Psoas muscle (tissue), 8 donors: ENCODE data around the gene COX19. TPM values are rescaled to one million over a fixed set of nuclear protein-coding genes. Genes with fewer than 3 reads are reported as not detected.

Experiments used
- ATAC-seq, 4 donors: fragments of 200-7000 bp; cut with Tn5 transposase; one replicate each; pipeline ENCODE4 v1.9.1; 2020; ENCODE audit warnings: moderate library complexity in 3 of 4, mild to moderate bottlenecking in 2 of 4
- DNase-seq, 2 donors: peaks; one replicate each; pipeline ENCODE4 v3.0.0-alpha.2; 2020
- H3K27ac ChIP-seq: fragments of 200-600 bp; one replicate; pipeline ENCODE4 v1.8.0; 2022
- H3K27me3 ChIP-seq, 3 donors: fragments of 200-600 bp in 1 of 3; one replicate each; pipeline versions ENCODE4 v1.6.1 to v1.8.0; 2013 to 2022; ENCODE audit warnings: low read length in 2 of 3, mild to moderate bottlenecking in 2 of 3, moderate library complexity in 1 of 3; ENCODE audit not compliant: insufficient read depth in 3 of 3
- H3K36me3 ChIP-seq, 2 donors: fragments of 200-600 bp in 1 of 2; one replicate each; pipeline versions ENCODE4 v1.6.1 to v1.8.0; 2013 to 2022; ENCODE audit warnings: low read depth in 1 of 2, mild to moderate bottlenecking in 1 of 2, moderate library complexity in 1 of 2; ENCODE audit not compliant: insufficient read depth in 1 of 2
- H3K4me1 ChIP-seq: fragments of 200-600 bp; one replicate; pipeline ENCODE4 v1.8.0; 2022
- H3K4me3 ChIP-seq: fragments of 200-600 bp; one replicate; pipeline ENCODE4 v1.8.0; 2022; ENCODE audit warnings: mild to moderate bottlenecking
- H3K9me3 ChIP-seq: fragments of 200-600 bp; one replicate; pipeline ENCODE4 v1.8.0; 2022
- WGBS, 3 donors: extraction: QIAGEN DNeasy Blood & Tissue Kit; methylation state at CpG; one replicate each; pipeline versions ENCODE4 v1.1.6 to v1.1.7; 2013; 5-methylcytosine and 5-hydroxymethylcytosine counted together
- intact Hi-C, 2 donors: fragments of 100-400 bp; cut with DNase I; formaldehyde crosslinking; loops; one replicate each; pipeline versions ENCODE4 v1.11.0 to v1.14.2; 2022
- polyA plus RNA-seq, 3 donors: library from polyadenylated mRNA; stranded (reverse); fragments of 200-250 nt; gene quantifications; one replicate each; pipeline ENCODE4 v1.2.3, GENCODE V29; 2013
- total RNA-seq, 4 donors: library from RNA; stranded (reverse); fragmentation: NEBNext Ultra II Directional in 2 of 4; extraction: Animal tissue kit (Norgen Biotek cat#: 25700) in 2 of 4; gene quantifications; one replicate each; pipeline versions ENCODE4 v1.2.1 to v1.2.4, GENCODE V29; 2021 to 2023
- TF ChIP-seq, protein P1 (sequence below): fragments of 200-600 bp; IDR thresholded peaks from one replicate; pipeline ENCODE4 v1.8.0; 2022; ENCODE audit warnings: antibody characterized with exemption
- donor health status: healthy with polysubstance abuse.
- donor health status: DM: no; HTN: no; CAD: no; lungs with moderate emphysema.
- donor health status: Bipolar disorder and iron deficiency.
- donor health status: healthy.
- donor health status: DM: yes; HTN: yes; CAD: no.
- donor health status: DM: no; HTN: no; CAD: no.
- donor health status: DM: no; HTN: no; CAD: no.
- donor health status: DM: yes; HTN: yes; CAD: no.

Gene COX19
- total and polyA plus RNA-seq, 7 donors = 4.5 to 12.2 (median 7.5) TPM

DNA sequence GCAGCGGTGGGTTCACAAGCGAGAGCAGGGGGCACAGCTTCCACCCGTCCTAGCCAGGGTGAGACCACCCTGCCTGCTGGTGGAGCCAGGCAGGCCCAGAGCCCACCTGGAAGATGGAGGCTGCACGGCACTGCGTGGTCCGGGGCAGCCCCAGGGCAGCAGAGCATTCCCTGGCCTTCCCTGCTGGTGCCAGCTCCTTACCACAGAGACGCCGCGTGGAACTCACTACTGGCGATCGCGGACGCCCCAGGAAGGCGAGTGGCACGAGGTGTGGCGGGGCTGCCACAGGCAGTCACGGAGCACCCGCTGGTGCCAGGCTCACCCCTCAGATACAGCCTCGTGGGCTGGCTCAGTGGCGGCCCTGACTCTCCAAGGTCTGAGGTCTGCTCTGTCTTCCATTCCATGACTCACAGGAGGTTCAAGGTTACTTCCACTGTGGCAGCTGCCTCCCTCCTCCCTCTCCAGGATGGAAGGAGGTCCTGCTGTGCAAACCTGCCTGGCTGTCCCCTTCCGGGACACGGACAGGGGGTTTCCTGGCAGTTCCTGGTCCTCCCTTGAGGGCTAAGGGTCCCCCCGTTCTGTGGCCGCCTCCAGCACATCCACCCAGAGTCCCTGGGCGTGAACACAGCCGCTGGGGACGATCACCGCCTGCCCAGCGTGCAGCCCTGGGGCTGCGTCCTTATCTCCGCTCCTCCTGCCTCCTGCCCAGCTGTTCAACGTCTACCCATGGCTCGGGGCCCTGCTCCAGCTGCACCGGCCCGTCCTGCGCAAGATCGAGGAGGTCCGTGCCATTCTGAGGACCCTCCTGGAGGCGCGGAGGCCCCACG is 10.8 kb upstream of the COX19 start:
- Histone ChIP-seq H3K4me3 (no peak overlapping the region), H3K27me3 (peaks cover 0 to 75% (median 21%) of the 10 kb centered on the region in 3 donors), H3K36me3 (no peaks in the 10 kb centered on the region), H3K9me3 (no peaks in the 10 kb centered on the region), H3K4me1 (peaks cover 5% of the 10 kb centered on the region), H3K27ac (no peak overlapping the region)
- WGBS, 3 donors = 33 to 48% (median 38%) methylated on average over 35 to 41 of the region's 41 CpGs
- TF ChIP-seq, protein P1, sequence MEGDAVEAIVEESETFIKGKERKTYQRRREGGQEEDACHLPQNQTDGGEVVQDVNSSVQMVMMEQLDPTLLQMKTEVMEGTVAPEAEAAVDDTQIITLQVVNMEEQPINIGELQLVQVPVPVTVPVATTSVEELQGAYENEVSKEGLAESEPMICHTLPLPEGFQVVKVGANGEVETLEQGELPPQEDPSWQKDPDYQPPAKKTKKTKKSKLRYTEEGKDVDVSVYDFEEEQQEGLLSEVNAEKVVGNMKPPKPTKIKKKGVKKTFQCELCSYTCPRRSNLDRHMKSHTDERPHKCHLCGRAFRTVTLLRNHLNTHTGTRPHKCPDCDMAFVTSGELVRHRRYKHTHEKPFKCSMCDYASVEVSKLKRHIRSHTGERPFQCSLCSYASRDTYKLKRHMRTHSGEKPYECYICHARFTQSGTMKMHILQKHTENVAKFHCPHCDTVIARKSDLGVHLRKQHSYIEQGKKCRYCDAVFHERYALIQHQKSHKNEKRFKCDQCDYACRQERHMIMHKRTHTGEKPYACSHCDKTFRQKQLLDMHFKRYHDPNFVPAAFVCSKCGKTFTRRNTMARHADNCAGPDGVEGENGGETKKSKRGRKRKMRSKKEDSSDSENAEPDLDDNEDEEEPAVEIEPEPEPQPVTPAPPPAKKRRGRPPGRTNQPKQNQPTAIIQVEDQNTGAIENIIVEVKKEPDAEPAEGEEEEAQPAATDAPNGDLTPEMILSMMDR = no peak
- ATAC-seq (peak in 1 of 4 donors; percentile 11), DNase-seq (no peak)
- intact Hi-C loops = no loop called here

DNA sequence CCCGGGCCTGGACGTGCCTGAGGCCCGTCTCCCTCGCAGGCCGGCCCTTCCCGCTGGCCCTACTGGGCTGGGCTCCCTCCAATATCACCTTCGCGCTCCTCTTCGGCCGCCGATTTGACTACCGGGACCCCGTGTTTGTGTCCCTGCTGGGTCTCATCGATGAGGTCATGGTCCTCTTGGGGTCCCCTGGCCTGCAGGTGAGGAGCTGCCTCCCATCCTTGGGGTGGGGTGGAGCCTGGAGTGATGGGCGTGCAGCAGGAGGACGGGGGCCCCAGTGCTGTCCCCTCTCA is 9.7 kb upstream of the COX19 start:
- intact Hi-C loops = no loop called here
- no peak overlapping the region for H3K4me3 ChIP-seq
- H3K27ac ChIP-seq = no peak overlapping the region
- DNase-seq (no peak), ATAC-seq (no peak)
- peaks cover 0 to 67% (median 18%) of the 10 kb centered on the region in 3 donors for H3K27me3 ChIP-seq
- no peaks in the 10 kb centered on the region for H3K4me1 ChIP-seq
- no peaks in the 10 kb centered on the region for H3K36me3 ChIP-seq
- WGBS, 3 donors = 66 to 84% (median 71%) methylated on average over 16 of the region's 16 CpGs
- no peaks in the 10 kb centered on the region for H3K9me3 ChIP-seq
- TF ChIP-seq, protein P1 = no peak

DNA sequence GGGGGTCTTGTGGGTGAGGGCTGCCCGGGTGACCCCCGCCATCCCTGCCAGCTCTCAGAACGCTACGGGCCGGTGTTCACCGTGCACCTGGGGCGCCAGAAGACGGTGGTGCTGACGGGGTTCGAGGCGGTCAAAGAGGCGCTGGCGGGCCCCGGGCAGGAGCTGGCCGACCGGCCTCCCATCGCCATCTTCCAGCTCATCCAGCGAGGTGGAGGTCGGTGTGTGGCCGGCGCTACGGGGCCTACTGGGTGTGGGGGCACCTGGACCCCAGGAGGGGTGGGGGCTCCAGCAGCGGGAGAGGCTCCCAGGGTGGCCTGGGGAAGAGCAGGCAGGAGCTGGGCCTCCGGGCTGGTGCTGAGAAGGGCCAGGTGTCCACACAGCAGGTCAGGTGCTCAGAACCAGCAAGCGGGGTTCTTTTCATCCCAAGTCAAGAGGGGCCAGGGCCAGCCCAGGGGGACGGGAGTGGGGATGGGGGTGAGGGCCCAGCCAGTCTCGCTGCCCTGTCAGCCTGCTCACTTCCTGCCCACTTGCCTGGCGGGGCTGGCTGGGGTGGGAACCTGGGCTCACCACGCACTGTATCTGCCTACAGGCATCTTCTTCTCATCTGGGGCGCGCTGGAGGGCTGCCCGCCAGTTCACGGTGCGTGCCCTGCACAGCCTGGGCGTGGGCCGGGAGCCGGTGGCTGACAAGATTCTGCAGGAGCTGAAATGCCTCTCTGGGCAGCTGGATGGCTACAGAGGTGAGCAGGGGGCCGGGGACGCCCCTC is 9.2 kb upstream of the COX19 start:
- Histone ChIP-seq H3K4me3 (no peak overlapping the region), H3K27me3 (peaks cover 0 to 66% (median 18%) of the 10 kb centered on the region in 3 donors), H3K9me3 (no peaks in the 10 kb centered on the region), H3K4me1 (no peaks in the 10 kb centered on the region), H3K36me3 (no peaks in the 10 kb centered on the region), H3K27ac (no peak overlapping the region)
- DNase-seq = no peak
- TF ChIP-seq, protein P1 = no peak
- WGBS, 3 donors = 69 to 77% (median 76%) methylated on average over 38 to 39 of the region's 39 CpGs
- ATAC-seq = no peak
- intact Hi-C loops = no loop called here

DNA sequence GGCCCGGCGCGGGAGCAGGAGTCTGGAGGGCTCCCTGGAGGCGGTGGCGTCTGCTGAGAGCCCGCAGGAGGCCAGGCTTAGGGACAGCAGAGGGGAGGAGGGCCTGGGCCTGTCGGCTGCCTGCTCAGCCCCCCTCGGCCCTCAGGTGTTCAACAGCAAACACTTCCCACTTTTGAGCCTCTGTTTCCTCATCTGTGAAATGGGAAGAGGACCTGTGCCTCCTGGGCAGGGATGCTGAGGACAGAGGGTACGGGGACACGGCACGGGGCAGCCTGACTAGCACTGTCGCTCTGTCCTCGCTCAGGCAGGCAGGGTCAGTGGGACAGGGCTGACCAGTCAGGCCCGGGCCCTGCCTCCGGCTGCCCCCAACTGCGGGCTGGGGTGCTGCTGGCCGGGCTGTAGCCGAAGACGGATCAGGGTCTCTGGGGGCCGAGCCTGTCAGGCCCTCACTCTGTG is 8.3 kb upstream of the COX19 start:
- TF ChIP-seq, protein P1 = no peak
- Histone ChIP-seq H3K27ac (no peak overlapping the region), H3K27me3 (peaks cover 0 to 57% (median 15%) of the 10 kb centered on the region in 3 donors), H3K36me3 (no peaks in the 10 kb centered on the region), H3K4me3 (no peak overlapping the region), H3K4me1 (no peaks in the 10 kb centered on the region), H3K9me3 (no peaks in the 10 kb centered on the region)
- intact Hi-C loops = no loop called here
- 74 to 79% (median 79%) methylated on average over 20 of the region's 20 CpGs for WGBS, 3 donors
- ATAC-seq (peak in 1 of 4 donors; percentile 3), DNase-seq (no peak)
